ENCODE results near the gene KRT4. TPM values are rescaled to one million over a fixed set of nuclear protein-coding genes. Genes with fewer than 3 reads are reported as not detected.

KRT4 gene
- total and polyA plus RNA-seq, 2 experiments from 2014 or later, result not detected

DNA sequence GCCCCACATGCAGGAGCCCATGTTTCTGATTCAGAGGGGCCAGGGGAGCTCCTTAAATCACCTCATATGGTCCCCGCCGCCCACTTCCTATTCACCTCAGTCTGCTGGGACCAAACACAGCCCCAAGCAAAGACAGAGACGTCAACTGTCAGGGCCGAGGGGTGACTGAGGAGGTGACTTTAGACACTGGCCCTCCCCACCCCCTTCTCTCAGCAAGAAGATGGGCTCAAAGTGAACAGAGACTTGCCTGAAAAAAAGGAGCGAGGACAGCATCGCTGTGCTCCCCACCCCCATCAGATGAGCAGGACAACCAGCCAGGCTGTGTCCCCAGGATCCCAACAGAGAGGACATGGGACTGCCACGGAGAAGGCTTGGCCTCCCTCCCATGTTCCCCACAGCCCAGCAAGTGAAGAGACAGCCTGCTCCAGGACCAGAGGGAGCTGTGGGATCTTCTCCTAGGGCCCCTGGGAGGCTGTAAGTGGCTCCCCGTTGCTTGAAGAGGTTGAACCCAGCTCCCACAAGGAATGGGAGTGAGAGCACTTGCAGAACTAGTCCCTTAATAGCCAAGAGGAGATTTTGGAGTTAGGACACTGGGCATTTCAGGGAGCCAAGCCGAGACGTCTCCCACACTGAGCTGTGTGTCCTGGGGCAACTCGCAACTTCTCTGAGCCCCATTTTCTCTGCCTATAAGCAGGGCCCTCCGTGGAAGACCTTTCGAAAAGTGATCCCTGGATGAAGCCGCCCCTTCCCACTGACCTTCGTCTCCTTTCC lies 21.5 kb upstream of the KRT4 start:
- no peak for ATAC-seq

More for the DNA sequence above, 21.5 kb upstream of the KRT4 start:
- no peaks in the 10 kb centered on the region for H3K79me2 ChIP-seq (replicated peaks; ENCODE audit: insufficient read depth)
- Mint-ChIP-seq H3K4me1 (no peaks in the 10 kb centered on the region; the same call in 2 of the 3 replicates), H3K27ac (no peak overlapping the region), H3K4me3 (no peak overlapping the region), H3K36me3 (ENCODE audit: low read depth) (no peaks in the 10 kb centered on the region), H3K27me3 (ENCODE audit: insufficient read depth, low read depth, poor library complexity) (peaks cover 11% of the 10 kb centered on the region), H3K9me3 (no peaks in the 10 kb centered on the region)
- no peaks in the 10 kb centered on the region for H4K20me1 ChIP-seq (replicated peaks; ENCODE audit: insufficient read depth)
- no peaks in the 10 kb centered on the region for H3K36me3 ChIP-seq (ENCODE audit: insufficient read depth)
- TF ChIP-seq, protein P1, sequence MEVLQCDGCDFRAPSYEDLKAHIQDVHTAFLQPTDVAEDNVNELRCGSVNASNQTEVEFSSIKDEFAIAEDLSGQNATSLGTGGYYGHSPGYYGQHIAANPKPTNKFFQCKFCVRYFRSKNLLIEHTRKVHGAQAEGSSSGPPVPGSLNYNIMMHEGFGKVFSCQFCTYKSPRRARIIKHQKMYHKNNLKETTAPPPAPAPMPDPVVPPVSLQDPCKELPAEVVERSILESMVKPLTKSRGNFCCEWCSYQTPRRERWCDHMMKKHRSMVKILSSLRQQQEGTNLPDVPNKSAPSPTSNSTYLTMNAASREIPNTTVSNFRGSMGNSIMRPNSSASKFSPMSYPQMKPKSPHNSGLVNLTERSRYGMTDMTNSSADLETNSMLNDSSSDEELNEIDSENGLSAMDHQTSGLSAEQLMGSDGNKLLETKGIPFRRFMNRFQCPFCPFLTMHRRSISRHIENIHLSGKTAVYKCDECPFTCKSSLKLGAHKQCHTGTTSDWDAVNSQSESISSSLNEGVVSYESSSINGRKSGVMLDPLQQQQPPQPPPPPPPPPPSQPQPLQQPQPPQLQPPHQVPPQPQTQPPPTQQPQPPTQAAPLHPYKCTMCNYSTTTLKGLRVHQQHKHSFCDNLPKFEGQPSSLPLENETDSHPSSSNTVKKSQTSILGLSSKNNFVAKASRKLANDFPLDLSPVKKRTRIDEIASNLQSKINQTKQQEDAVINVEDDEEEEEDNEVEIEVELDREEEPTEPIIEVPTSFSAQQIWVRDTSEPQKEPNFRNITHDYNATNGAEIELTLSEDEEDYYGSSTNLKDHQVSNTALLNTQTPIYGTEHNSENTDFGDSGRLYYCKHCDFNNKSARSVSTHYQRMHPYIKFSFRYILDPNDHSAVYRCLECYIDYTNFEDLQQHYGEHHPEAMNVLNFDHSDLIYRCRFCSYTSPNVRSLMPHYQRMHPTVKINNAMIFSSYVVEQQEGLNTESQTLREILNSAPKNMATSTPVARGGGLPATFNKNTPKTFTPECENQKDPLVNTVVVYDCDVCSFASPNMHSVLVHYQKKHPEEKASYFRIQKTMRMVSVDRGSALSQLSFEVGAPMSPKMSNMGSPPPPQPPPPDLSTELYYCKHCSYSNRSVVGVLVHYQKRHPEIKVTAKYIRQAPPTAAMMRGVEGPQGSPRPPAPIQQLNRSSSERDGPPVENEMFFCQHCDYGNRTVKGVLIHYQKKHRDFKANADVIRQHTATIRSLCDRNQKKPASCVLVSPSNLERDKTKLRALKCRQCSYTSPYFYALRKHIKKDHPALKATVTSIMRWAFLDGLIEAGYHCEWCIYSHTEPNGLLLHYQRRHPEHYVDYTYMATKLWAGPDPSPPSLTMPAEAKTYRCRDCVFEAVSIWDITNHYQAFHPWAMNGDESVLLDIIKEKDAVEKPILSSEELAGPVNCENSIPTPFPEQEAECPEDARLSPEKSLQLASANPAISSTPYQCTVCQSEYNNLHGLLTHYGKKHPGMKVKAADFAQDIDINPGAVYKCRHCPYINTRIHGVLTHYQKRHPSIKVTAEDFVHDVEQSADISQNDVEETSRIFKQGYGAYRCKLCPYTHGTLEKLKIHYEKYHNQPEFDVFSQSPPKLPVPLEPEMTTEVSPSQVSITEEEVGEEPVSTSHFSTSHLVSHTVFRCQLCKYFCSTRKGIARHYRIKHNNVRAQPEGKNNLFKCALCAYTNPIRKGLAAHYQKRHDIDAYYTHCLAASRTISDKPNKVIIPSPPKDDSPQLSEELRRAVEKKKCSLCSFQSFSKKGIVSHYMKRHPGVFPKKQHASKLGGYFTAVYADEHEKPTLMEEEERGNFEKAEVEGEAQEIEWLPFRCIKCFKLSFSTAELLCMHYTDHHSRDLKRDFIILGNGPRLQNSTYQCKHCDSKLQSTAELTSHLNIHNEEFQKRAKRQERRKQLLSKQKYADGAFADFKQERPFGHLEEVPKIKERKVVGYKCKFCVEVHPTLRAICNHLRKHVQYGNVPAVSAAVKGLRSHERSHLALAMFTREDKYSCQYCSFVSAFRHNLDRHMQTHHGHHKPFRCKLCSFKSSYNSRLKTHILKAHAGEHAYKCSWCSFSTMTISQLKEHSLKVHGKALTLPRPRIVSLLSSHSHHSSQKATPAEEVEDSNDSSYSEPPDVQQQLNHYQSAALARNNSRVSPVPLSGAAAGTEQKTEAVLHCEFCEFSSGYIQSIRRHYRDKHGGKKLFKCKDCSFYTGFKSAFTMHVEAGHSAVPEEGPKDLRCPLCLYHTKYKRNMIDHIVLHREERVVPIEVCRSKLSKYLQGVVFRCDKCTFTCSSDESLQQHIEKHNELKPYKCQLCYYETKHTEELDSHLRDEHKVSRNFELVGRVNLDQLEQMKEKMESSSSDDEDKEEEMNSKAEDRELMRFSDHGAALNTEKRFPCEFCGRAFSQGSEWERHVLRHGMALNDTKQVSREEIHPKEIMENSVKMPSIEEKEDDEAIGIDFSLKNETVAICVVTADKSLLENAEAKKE (CRISPR knock-in tag; IDR thresholded peaks at IDR 0.05), result no peak
- TF ChIP-seq ZNF114 (CRISPR knock-in tag; IDR thresholded peaks at IDR 0.05) (no peak), EZH2phosphoT487 (IDR thresholded peaks at IDR 0.05; ENCODE audit: unreplicated experiment) (no peak), STAT1 (IDR thresholded peaks at IDR 0.05; ENCODE audit: unreplicated experiment) (no peak), JUNB (IDR thresholded peaks at IDR 0.05; ENCODE audit: unreplicated experiment) (no peak), EZH2 (IDR thresholded peaks at IDR 0.05; ENCODE audit: low read depth, unreplicated experiment) (no peak), POLR2AphosphoS5 (IDR thresholded peaks at IDR 0.05; ENCODE audit: low read depth) (no peak), ZNF331 (CRISPR knock-in tag; IDR thresholded peaks at IDR 0.05; ENCODE audit: low read depth) (no peak), CREB1 (CRISPR knock-in tag; IDR thresholded peaks at IDR 0.05; ENCODE audit: low read depth) (no peak), NANOG (IDR thresholded peaks at IDR 0.05; ENCODE audit: borderline replicate concordance) (no peak)
- TF ChIP-seq, protein P2, sequence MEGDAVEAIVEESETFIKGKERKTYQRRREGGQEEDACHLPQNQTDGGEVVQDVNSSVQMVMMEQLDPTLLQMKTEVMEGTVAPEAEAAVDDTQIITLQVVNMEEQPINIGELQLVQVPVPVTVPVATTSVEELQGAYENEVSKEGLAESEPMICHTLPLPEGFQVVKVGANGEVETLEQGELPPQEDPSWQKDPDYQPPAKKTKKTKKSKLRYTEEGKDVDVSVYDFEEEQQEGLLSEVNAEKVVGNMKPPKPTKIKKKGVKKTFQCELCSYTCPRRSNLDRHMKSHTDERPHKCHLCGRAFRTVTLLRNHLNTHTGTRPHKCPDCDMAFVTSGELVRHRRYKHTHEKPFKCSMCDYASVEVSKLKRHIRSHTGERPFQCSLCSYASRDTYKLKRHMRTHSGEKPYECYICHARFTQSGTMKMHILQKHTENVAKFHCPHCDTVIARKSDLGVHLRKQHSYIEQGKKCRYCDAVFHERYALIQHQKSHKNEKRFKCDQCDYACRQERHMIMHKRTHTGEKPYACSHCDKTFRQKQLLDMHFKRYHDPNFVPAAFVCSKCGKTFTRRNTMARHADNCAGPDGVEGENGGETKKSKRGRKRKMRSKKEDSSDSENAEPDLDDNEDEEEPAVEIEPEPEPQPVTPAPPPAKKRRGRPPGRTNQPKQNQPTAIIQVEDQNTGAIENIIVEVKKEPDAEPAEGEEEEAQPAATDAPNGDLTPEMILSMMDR (conservative IDR thresholded peaks at IDR 0.05; ENCODE audit: low read depth in 2 of 2), result no peak
- TF ChIP-seq, protein P3, sequence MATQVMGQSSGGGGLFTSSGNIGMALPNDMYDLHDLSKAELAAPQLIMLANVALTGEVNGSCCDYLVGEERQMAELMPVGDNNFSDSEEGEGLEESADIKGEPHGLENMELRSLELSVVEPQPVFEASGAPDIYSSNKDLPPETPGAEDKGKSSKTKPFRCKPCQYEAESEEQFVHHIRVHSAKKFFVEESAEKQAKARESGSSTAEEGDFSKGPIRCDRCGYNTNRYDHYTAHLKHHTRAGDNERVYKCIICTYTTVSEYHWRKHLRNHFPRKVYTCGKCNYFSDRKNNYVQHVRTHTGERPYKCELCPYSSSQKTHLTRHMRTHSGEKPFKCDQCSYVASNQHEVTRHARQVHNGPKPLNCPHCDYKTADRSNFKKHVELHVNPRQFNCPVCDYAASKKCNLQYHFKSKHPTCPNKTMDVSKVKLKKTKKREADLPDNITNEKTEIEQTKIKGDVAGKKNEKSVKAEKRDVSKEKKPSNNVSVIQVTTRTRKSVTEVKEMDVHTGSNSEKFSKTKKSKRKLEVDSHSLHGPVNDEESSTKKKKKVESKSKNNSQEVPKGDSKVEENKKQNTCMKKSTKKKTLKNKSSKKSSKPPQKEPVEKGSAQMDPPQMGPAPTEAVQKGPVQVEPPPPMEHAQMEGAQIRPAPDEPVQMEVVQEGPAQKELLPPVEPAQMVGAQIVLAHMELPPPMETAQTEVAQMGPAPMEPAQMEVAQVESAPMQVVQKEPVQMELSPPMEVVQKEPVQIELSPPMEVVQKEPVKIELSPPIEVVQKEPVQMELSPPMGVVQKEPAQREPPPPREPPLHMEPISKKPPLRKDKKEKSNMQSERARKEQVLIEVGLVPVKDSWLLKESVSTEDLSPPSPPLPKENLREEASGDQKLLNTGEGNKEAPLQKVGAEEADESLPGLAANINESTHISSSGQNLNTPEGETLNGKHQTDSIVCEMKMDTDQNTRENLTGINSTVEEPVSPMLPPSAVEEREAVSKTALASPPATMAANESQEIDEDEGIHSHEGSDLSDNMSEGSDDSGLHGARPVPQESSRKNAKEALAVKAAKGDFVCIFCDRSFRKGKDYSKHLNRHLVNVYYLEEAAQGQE (IDR thresholded peaks at IDR 0.05; ENCODE audit: unreplicated experiment), result no peak
- TF ChIP-seq, protein P4, sequence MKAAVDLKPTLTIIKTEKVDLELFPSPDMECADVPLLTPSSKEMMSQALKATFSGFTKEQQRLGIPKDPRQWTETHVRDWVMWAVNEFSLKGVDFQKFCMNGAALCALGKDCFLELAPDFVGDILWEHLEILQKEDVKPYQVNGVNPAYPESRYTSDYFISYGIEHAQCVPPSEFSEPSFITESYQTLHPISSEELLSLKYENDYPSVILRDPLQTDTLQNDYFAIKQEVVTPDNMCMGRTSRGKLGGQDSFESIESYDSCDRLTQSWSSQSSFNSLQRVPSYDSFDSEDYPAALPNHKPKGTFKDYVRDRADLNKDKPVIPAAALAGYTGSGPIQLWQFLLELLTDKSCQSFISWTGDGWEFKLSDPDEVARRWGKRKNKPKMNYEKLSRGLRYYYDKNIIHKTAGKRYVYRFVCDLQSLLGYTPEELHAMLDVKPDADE (IDR thresholded peaks at IDR 0.05), result no peak
- H2AFZ ChIP-seq, result no peak overlapping the region
- no peak for DNase-seq (ENCODE audit: low spot score)
- no peak overlapping the region for H3K27ac ChIP-seq (ENCODE audit: low read depth)
- no peak overlapping the region for H3K4me2 ChIP-seq
- H3K4me1 ChIP-seq (ENCODE audit: insufficient read depth), result no peaks in the 10 kb centered on the region
- H3K27me3 ChIP-seq (ENCODE audit: insufficient read depth), result no peaks in the 10 kb centered on the region
- H3K9me2 ChIP-seq (ENCODE audit: insufficient read depth), result no peaks in the 10 kb centered on the region
- H3K4me3 ChIP-seq, result no peak overlapping the region
- H3F3A ChIP-seq (replicated peaks; ENCODE audit: low read depth), result no peaks in the 10 kb centered on the region
